Hepatic stellate cell (primary cell): Measurements from ENCODE around the gene CPLX1.

Source experiments
- DNase-seq: peaks from one replicate; pipeline ENCODE4 v3.0.0; 2011; ENCODE audit warnings: low spot score

Gene CPLX1

DNA sequence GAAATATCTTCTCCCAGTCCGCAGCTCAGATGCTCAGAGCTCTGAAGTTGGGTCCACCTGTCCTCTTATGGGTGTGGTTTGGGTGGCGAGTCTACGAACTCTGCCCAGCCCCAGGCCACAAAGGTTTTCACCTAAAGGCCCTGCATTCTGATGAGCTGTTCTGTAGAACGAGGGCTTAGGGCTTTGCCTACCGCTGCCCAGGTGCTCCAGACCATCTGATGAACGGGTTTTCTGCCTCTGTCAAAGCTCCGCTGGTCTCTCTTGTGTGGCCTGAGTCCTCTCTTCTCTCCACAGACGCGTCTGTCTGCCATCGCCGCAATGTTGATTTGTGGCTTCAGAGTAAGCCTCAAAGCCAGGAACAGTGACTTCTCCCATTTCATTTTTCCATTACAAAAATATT, 28.4 kb upstream of the CPLX1 start:
- no peak for DNase-seq

DNA sequence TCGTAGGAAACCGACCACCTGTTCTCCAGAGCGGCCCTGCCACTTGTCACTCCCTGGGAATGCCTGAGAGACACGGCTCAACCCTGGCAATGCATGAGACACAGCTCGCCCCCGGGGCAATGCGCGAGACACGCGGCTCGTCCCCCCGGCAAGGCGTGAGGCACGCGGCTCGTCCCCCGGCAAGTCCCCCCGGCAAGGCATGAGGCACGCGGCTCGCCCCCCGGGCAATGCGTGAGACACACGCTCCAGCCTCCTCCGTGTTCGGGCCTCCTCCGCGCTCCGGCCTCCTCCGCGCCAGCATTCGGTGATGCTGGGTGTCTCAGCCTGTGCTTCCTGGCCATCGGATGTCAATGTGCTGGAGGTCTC, 27.5 kb upstream of the CPLX1 start:
- DNase-seq: no peak

DNA sequence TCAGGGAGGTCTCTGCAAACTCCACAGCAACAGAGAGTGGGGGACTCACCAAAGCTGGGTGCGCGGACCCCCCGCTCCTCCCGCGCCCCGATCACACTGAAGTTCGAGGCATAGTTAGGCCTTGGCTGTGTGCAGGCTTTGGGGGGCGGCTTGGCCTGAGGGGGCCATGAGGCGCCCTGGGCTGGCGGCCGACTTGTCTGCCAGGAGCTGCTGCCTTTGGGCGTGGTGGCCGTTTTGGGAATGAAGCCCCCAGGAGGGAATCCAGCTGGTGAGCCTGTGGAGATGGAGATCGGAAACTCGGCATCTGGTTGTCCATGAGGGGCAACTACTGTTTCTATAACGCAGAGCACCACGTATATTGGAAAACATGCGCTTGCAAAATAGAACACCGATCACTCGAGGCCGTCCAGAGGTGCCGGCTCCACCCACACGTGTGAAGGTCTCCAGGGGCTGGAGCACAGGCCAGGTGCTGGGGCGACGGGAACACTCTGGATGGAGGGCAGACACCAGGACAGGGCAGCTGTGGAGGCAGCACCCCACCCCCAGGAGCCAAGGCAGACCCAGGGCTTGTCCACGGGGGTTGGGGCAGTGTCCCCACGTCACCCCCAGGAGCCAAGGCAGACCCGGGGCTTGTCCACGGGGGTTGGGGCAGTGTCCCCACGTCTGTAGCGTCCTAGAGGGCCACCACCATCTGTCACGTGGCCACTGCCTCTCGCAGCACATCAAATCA, 25.9 kb upstream of the CPLX1 start:
- no peak for DNase-seq

DNA sequence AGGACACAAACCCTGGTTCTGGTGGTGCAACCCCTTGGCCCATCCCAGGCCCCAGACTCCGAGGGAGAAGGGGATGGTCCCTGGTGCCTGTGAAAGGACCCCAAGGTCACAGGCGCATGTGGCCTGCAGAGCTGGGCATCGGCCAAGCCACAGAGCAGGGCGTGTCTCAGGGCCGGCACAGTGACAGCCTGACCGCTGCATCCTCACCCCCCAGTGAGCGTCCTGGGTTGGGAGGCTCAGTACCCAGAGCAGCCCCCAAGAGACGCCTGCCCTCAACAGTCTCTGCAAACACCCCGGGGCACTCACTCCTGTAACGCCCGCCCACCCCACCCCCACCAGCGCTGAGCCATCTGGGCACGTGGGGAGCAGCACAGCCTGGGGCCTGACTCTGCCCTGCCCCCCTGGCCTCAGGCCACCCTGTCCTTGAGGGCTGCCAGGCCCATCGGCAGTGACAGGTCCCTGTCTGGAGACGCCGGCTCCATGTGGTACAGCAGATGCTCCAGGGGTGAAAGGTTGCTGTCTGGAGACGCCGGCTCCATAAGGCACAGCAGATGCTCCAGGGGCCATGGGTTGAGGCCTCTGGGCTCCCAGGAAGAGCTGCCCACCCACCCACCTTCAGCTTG, 24.5 kb upstream of the CPLX1 start:
- DNase-seq: no peak

DNA sequence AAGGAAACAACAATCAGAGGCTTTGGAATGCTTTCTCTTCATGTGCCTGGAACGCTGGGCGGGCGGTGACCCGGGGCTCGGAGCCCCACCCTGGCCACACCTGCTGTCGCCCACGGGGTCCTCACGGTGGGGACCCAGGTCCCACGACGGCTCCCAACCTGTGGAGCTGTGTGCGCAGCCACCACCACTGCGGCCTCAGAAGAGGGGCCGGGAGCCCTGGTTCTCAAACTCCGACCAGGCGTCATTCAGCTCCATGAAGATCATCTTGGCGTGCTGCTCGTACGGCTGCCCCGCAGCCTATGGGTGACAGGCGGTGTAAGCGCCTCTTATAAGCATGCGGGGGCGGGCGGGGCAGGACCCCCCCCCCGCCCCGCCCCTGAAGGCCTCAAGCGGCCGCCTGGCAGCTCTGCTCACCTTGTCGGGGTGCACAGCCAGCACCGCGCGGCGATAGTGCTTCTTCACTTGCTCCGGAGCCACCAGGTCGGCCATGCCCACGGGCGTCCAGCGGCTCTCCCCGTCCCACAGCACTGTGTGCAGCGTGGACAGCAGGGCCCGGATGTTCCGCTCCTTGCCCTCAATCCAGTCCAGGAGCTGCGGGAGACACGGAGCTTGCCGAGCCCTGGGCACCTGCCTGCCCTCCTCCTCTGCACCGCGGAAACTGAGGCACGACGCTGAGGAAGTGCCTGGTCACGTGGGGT, 23.7 kb upstream of the CPLX1 start:
- no peak for DNase-seq

DNA sequence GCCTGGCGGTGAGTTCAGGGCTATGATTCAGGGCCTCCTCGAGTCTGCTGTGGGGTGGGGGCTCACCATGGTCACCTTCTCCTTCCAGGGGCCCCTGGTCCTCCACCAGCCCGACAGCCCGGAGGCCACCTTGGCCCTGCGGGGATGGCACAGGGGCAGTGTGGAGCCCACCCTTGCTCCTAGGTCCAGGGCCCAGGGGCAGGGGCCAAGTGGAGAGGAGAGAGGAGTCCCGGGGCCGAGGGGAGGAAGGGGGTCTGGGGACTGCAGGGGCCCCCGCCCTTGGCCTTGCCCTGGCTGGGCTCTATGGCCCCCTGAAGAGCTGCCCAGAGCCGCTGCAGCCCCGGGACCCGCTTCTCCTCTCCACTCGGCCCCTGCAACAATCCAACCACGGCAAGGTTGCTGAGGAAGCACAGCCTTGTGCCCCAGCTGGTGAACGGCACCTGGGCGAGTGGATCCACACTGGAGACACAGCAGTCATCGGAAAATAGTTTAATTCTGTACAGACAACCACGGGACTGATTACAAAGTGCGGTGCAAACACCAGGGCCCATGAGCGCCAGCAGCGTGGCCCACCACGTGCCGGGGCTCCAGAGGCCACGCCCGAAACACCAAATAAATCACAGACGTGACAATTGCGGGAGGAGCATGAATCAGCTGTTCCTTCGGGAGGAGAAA, 23.0 kb upstream of the CPLX1 start:
- DNase-seq: no peak

DNA sequence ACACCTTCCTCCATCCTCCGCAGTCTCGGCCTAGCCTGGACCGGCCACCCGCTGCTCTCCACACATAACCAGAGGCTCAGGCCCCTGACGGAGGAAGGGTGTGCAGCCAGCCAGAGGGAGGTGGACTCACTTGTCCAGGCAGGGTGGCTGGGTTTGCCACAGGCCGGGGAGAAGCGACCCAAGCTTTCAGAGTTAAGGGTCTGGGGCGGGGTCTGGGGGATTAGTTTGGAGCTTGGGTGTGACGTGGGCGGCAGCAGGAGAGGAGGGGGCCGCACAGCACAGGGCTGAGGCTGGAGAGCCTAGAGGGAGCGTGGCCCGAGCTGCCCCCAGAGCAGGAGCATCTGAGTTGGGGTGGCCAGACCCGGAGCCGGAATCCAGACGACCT, 22.4 kb upstream of the CPLX1 start:
- no peak for DNase-seq

DNA sequence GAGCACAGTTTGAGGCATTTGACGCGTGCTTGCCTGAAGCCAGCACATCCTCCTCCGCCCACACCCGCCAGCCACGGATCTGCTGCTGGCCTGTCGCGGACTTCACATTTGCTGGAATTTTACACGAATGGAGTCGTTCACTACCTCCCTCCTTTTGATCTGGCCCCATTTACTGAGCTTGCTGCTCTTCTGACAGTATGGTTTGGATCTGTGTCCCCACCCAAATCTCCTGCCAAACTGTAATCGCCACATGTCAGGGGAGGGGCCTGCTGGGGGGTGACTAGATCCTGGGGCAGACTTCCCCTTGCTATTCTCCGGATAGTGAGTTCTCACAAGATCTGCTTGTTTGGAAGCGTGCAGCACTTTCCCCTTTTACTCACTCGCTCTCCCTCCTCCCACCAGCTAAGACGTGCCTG, 19.9 kb upstream of the CPLX1 start:
- no peak for DNase-seq

DNA sequence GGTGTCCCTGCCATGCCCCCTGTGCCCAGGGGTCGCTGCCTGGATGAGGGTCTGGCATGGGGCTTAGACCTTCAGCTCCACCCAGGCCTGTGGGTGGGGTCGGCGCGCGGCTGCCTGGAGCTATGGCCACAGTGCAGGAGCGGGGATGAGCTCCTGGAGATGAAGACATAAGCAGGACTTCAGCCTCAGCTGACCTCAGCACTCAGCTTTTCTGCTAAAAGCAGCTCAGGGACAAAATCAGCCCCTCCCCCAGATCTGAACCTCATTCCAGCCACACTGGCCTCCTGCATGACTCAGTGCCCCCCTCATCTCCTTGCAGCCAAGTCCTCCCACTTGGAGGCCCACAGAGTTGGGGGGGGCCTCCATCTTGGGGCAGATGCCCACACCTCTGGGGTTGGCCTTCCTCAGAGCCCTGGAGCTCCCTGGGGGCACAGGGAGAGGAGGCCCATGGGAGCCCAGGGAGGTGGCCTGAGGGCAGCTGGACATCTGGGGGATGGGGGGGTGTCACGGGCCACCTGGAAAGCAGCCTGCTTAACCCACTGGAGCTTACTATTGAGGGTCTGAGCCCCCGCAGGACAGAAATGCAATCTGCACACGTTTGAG, 19.4 kb upstream of the CPLX1 start:
- no peak for DNase-seq

DNA sequence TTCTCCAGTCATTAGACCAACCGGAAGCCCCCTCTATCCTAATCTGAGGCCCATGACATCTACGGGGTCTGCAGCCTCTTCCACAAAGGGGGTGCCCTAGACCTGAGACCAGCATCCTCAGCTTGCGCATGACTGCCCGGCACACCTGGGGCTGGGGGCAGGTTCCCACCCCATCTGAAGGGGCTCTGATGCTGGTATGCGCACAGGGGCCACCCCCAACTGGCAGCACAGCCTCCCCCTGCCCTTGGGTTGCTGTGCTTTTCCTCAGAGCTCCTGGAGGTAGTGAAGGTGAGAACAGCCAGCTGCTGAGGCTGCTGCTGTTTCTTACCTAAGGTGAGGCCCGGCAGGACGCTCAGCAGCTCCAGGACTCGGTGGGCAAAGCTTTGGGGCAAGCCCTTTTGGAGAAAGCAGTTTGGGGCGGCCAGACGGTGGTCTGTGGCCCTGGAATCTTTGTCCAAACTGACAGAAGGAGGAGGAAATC, 18.9 kb upstream of the CPLX1 start:
- DNase-seq: no peak

DNA sequence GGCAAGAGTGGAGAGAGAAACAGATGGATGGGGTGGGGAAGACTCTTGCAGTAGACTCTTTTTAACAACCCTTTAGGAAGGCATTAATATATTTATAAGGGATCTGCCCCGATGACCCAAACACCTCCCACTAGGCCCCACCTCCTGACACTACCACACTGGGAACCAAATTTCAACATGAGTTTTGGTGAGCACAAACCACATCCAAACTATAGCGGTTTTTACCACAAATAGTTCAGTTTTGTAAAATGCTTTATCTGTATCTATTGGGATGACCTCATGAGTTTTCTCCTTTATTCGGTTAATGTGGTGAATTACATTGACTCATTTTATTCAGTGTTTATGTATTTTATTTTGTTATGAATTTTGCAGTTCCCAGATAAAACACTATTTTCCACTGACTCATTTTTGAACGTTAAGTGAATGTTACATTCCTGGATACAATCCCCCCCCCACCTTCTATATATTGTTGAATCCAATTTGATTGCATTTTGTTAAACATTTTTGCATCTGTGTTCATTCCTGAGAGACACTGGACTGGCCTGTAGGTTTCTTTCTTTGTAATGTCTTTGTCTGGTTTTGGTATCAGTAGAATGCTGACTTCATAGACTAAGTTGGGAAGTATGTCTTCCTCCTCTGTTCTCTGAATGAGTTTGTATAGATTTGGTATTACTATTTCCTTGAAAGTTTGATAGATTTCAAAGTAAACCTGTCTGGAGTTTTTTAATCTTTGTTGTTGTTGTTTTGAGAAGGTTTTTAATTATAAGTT, 13.9 kb upstream of the CPLX1 start:
- no peak for DNase-seq

DNA sequence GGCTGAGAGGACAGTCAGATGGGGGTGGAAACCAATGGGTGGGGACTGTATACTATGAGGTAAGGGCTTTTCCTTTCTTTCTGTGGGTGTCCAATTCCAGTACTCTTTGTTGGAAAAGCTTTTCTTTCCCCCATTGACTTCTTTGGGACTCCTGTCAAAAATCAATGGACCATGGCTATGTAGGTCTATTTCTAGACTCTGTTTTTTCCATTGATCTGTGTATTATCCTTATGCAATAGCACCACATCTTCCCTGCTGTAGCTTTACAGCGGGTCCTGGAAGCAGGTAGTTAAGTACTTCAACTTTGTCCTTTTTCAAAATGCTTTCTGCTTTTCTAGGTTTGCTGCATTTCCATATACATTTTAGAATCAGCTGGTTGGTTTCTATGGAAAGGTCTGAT, 11.8 kb upstream of the CPLX1 start:
- no peak for DNase-seq

DNA sequence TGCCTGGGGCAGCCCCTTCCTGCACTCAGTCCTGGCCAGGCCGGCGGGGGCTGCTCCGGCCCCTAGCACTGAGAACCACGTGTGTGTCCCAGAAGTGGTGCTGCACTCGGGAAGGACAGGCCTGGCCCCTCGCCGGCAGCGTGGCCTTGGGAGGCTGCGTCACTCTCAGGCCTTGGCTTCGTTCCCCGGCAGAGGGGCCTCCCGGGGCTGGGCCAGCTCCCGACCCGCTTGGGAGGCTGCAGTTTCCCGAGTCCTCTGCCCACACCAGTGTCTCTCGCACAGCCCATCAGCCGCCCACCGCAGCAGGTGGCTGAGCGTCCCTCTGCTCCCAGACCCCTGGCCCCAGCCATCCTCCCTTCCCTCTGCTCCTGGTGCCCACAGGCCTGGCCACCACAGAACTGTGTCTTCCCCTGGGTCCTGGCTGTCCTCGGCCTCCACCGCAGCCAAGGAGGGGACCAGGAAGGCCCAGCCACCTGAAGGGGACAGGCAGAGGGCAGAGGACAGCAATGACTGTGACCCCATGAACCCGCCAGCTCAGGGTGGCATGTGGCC, 10.9 kb upstream of the CPLX1 start:
- no peak for DNase-seq

DNA sequence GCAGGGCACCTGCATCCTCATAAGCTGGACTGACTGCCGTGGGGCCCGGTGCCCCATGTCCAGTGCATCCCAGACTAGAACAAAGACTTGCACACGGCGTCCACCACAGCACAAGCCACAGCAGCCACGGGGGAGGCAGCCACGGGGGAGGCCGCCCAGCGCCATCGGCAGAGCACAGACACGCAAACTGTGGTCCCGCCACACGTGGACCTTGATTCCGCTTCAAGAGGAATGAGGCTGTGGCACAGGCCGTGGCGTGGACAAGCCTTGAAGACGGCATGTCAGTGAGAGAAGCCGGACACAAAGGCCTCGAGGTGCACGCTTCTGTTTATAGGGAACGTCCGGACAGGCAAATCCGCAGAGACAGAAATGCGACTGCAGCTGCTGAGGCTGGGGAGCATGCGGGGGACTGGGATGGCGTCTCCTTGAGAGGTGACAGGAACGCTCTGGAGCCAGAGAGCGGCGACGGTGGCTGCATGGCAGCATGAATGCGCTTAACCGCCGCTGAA, 10.1 kb upstream of the CPLX1 start:
- DNase-seq: no peak

DNA sequence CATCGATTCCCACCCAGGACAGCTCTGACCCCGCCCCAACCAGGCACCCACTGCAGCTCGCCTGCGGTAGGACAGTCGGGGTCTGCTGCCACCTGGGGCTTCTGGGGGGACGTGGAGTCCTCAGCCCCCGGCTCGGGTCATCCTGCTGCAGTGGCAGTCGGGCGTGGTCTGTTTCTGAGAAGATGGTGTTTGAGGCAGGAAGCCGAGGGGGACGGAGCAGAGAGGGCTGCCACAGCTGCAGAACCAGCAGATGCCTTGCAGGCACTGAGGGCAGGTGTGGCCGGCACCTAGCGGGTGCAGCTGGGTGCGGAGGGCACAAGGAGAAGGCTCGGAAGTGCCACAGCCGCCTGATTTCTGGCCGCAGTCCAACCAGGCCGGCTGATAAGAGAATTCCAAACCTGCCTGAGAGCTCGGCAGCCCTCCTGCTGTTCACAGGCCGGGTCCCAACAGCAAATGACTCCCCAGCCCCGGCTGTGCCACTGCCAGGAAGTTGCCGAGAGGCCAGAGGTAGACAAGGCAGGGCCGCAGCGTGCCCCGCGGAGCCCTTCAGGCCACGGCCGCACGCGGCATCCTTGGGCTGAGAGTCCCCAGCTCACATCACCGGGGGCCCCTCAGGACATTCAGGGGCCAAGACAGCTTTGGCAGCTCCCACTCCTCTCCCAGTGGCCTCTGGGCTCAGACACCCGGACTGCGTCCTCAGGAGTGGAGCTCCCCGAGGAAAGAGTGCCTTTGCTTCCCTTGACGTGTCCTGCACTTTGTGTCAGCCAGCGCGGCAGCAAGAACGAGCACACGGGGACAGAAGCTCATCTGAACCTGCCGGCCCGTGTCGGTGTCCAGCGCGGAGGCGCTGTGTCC, 9.4 kb upstream of the CPLX1 start:
- no peak for DNase-seq

DNA sequence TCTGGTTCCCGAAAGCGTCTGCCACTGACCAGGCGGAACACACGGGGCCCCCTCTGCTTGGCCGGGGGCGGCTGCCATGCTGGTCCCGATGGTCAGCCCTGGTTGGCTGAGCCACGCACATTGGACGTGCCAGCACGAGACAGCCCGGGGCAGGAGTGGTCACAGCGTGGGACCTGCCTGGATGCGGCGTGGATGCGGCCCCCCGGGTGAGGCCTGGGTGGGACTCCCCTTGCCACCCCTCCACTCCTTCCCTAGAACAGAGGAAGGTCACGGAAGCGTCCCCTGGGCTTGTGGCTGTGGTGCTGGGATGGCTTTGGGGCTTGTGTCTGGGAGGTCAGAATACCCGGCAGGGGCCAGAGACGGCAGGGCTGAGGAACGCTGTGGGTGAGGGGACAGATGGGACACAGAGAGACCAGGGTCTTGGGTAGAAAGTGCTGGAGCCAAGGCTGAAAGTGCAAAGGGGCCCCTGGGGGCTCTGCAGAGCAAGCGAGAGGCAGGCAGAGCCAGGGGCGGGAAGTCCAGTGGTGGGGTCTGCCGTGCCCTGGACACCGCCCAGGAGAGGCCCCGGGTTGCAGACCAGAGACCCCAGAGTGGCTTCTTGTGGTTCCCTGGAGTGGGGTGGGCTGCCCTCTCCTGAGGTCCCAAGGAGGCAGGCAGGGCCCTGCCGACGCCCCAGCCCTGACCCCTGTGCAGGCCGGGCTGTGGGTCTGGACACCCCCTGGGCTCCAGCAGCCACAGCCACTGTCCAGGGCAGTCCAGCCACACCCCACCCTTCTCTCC, 8.6 kb upstream of the CPLX1 start:
- DNase-seq: no peak

DNA sequence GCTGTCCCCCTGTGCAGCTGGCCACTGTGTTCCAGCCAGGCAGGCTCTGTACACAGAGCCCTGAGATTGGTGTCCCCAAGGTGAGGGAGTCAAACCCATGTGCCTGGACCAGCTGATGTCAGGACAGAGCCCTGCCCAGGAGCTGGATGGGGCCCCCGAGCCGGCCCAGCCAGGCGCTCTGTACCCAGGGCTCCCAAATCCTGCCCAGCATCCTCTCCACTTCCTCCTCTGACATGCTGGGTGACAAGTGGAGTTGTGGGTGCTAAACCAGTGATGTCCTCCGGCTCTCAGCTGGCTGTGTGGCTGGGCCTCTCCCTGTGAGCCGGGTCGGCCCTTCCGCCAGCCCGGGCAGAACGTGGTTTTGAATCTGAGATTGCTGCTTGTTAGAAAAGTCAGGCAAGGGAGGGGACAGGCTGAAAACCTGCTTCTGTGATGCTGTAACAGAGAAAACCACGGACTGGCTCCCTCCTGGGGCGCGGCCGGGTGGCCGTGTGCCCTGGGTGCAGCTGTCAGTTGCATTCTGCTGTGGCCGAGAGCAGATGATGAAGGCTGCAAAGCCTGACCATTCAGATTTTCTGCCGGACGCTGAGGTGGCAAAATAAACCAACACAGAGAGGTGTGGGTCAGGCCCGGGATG, 7.9 kb upstream of the CPLX1 start:
- DNase-seq: no peak

DNA sequence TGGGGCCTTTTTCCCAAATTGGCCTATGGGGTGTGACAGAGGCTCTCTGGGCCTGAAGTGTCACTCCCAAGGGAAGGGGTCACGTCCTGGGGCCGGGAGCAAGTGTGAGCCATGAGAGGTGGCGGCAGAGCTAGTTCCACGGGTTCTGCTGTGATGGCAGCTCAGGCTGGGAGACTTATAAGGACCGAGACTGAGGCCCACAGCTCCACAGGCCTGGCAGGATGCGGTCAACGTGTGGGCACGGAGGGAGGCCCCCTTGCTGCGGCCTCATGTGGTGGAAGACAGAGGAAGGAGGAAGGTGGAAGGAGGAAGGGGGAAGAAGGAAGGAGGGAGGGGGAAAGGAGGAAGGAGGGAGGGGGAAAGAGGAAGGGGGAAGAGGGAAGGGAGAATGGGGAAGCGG, 7.2 kb upstream of the CPLX1 start:
- no peak for DNase-seq

DNA sequence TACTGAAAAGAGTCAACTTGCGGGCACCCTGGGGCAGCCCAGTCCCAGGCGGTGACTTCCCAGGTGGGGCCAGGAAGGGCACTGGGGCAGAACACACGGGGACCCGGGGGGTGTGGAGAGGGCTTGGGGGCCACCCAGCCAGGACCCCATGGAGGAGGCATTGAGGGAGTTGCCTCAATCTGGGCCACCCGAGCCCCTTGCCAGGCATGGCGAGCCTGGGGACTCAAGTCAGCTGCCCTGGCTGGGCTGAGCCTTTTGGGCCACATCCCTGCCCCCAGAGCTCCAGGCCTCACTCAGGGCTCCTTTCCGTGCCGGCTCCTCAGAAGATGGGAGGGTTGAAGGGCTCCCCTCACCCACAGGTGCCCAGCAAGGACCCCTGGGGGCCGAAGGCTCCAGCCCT, 6.6 kb upstream of the CPLX1 start:
- no peak for DNase-seq
